ENCODE measurements around the gene EXOC4. TPM values are rescaled to one million over a fixed set of nuclear protein-coding genes. Genes with fewer than 3 reads are reported as not detected.
A peak's percentile ranks its signal among the peaks of the same experiment; 100 is the strongest.

EXOC4 gene
- total and polyA plus RNA-seq, 2 of the 13 experiments (the other 11 are each of a cell fraction or from before 2014, with no cell fraction given), result 22.5 to 39.0 TPM

DNA sequence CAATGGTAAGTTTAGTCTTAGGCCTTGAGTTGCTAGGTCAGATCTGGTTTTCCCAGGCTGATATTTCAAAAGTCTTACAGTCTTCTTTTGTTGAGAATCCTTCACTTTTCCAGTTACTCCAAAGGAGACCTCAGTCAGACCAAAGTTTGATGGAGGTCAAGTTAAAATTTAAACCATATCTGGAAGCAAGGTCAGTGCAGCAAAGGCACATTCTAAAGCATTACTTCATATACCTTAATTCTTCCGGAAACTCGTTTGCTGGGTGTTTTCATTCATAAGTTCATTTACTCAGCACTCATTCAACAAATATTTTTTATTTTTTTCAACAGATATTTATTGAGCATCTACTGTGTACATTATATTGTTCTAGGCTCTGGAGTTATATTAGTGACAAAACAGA lies 471.3 kb downstream of the EXOC4 start (continued):
- TF ChIP-seq THYN1 (CRISPR knock-in tag; IDR thresholded peaks at IDR 0.05; ENCODE audit: borderline replicate concordance, low read depth) (no peak), ZNF256 (CRISPR knock-in tag; conservative IDR thresholded peaks at IDR 0.05) (no peak), ZNF713 (CRISPR knock-in tag; IDR thresholded peaks at IDR 0.05) (no peak), GTF2F1 (IDR thresholded peaks at IDR 0.05; ENCODE audit: low read length) (no peak), ZNF644 (CRISPR knock-in tag; IDR thresholded peaks at IDR 0.05; ENCODE audit: low read depth) (peak; percentile 66; the same call in 1 of the 2 replicates), RCOR2 (CRISPR knock-in tag; IDR thresholded peaks at IDR 0.05) (0 out of 2 replicates have a peak, but pooled peaks have one; percentile 35), ZSCAN25 (CRISPR knock-in tag; IDR thresholded peaks at IDR 0.05) (no peak), FOXA3 (CRISPR knock-in tag; IDR thresholded peaks at IDR 0.05) (peak; percentile 10; the same call in 1 of the 2 replicates), HOXA9 (CRISPR knock-in tag; IDR thresholded peaks at IDR 0.05; ENCODE audit: borderline replicate concordance) (no peak), ZNF383 (CRISPR knock-in tag; IDR thresholded peaks at IDR 0.05; ENCODE audit: borderline replicate concordance) (no peak), EEA1 (CRISPR knock-in tag; IDR thresholded peaks at IDR 0.05; ENCODE audit: borderline replicate concordance) (no peak), SP5 (CRISPR knock-in tag; IDR thresholded peaks at IDR 0.05; ENCODE audit: borderline replicate concordance, low read depth) (no peak), EP300 (IDR thresholded peaks at IDR 0.05; ENCODE audit: low read depth in 2 of 2, low read length in 2 of 2) (0 out of 4 replicates have a peak, but pooled peaks of 1 of the 2 experiments have one; percentile 9), EP300 (CRISPR knock-in tag; IDR thresholded peaks at IDR 0.05; ENCODE audit: borderline replicate concordance) (no peak), FIP1L1 (IDR thresholded peaks at IDR 0.05; ENCODE audit: borderline replicate concordance, insufficient read depth, low read depth, low read length) (no peak), FOSL1 (CRISPR knock-in tag; IDR thresholded peaks at IDR 0.05; ENCODE audit: borderline replicate concordance) (no peak), PHB2 (IDR thresholded peaks at IDR 0.05; ENCODE audit: partially characterized antibody) (no peak), FOXJ3 (CRISPR knock-in tag; IDR thresholded peaks at IDR 0.05; ENCODE audit: borderline replicate concordance) (peak; percentile 19; the same call in 1 of the 2 replicates), ZFP36L2 (CRISPR knock-in tag; IDR thresholded peaks at IDR 0.05) (no peak), TSC22D2 (CRISPR knock-in tag; IDR thresholded peaks at IDR 0.05; ENCODE audit: borderline replicate concordance) (no peak), PLRG1 (conservative IDR thresholded peaks at IDR 0.05) (no peak), ZFP1 (CRISPR knock-in tag; IDR thresholded peaks at IDR 0.05) (no peak), SPEN (CRISPR knock-in tag; IDR thresholded peaks at IDR 0.05; ENCODE audit: low read depth) (no peak)
- TF ChIP-seq, protein P1, sequence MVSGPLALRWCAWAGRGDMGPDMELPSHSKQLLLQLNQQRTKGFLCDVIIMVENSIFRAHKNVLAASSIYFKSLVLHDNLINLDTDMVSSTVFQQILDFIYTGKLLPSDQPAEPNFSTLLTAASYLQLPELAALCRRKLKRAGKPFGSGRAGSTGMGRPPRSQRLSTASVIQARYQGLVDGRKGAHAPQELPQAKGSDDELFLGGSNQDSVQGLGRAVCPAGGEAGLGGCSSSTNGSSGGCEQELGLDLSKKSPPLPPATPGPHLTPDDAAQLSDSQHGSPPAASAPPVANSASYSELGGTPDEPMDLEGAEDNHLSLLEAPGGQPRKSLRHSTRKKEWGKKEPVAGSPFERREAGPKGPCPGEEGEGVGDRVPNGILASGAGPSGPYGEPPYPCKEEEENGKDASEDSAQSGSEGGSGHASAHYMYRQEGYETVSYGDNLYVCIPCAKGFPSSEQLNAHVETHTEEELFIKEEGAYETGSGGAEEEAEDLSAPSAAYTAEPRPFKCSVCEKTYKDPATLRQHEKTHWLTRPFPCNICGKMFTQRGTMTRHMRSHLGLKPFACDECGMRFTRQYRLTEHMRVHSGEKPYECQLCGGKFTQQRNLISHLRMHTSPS (CRISPR knock-in tag; IDR thresholded peaks at IDR 0.05; ENCODE audit: low read depth), result no peak
- TF ChIP-seq, protein P2, sequence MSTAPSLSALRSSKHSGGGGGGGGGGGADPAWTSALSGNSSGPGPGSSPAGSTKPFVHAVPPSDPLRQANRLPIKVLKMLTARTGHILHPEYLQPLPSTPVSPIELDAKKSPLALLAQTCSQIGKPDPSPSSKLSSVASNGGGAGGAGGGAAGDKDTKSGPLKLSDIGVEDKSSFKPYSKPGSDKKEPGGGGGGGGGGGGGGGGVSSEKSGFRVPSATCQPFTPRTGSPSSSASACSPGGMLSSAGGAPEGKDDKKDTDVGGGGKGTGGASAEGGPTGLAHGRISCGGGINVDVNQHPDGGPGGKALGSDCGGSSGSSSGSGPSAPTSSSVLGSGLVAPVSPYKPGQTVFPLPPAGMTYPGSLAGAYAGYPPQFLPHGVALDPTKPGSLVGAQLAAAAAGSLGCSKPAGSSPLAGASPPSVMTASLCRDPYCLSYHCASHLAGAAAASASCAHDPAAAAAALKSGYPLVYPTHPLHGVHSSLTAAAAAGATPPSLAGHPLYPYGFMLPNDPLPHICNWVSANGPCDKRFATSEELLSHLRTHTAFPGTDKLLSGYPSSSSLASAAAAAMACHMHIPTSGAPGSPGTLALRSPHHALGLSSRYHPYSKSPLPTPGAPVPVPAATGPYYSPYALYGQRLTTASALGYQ (CRISPR knock-in tag; IDR thresholded peaks at IDR 0.05), result peak; percentile 36; the same call in 1 of the 2 replicates
- TF ChIP-seq, protein P3, sequence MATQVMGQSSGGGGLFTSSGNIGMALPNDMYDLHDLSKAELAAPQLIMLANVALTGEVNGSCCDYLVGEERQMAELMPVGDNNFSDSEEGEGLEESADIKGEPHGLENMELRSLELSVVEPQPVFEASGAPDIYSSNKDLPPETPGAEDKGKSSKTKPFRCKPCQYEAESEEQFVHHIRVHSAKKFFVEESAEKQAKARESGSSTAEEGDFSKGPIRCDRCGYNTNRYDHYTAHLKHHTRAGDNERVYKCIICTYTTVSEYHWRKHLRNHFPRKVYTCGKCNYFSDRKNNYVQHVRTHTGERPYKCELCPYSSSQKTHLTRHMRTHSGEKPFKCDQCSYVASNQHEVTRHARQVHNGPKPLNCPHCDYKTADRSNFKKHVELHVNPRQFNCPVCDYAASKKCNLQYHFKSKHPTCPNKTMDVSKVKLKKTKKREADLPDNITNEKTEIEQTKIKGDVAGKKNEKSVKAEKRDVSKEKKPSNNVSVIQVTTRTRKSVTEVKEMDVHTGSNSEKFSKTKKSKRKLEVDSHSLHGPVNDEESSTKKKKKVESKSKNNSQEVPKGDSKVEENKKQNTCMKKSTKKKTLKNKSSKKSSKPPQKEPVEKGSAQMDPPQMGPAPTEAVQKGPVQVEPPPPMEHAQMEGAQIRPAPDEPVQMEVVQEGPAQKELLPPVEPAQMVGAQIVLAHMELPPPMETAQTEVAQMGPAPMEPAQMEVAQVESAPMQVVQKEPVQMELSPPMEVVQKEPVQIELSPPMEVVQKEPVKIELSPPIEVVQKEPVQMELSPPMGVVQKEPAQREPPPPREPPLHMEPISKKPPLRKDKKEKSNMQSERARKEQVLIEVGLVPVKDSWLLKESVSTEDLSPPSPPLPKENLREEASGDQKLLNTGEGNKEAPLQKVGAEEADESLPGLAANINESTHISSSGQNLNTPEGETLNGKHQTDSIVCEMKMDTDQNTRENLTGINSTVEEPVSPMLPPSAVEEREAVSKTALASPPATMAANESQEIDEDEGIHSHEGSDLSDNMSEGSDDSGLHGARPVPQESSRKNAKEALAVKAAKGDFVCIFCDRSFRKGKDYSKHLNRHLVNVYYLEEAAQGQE (IDR thresholded peaks at IDR 0.05; ENCODE audit: borderline replicate concordance in 1 of 2, low read depth in 1 of 2, low read length in 2 of 2), result no peak

Measured in HepG2 (cell line).